ENCODE results near the gene CEP162. TPM values are rescaled to one million over a fixed set of nuclear protein-coding genes. Genes with fewer than 3 reads are reported as not detected.
"Not testable (repeated sequence)": the region's sequence is repeated elsewhere in the genome, so short reads cannot be mapped to it uniquely, and the experiment has no call there.

The CEP162 gene
- total and polyA plus RNA-seq, 2 donors (not counting 1 experiment from before 2014, with no cell fraction given): 3.7 to 7.4 TPM

DNA sequence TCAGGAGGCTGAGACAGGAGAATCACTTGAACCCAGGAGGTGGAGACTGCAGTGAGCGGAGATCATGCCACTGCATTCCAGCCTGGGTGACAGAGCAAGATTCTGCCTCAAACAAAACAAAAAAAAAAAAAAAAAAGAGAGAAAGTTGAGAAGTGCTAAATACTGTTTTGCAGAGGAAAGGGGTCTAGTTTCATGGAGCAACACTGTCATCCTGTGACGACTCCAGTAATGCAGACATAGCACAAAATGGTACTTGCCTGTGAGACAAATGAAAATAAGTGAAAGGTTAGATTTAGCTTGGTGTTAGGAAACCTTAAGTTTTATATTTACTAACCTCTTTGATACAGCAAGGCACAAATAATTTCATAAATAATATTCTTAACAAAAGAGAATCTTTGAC is 29.7 kb downstream of the CEP162 start:
- no peak for DNase-seq (ENCODE audit: low read depth in 2 of 2)
- no peak for TF ChIP-seq CTCF (conservative IDR thresholded peaks at IDR 0.05 in 1 of 2, IDR thresholded peaks at IDR 0.05 in 1 of 2; ENCODE audit: low read depth in 1 of 2, low read length in 2 of 2)
- no peak for TF ChIP-seq EZH2 (IDR thresholded peaks at IDR 0.05; ENCODE audit: low read length, missing control alignments)
- Histone ChIP-seq H2AFZ (ENCODE audit: low read length) (no peak overlapping the region), H4K20me1 (ENCODE audit: control insufficient read depth, extremely low read depth, insufficient read depth, low read length) (no peaks in the 10 kb centered on the region), H3K4me3 (replicated peaks in 1 of 4; ENCODE audit: control extremely low read depth in 1 of 4, insufficient read depth in 1 of 4, low read depth in 3 of 4, low read length in 4 of 4) (no peak overlapping the region), H3K9ac (ENCODE audit: insufficient read depth, low read length) (no peak overlapping the region), H3K36me3 (ENCODE audit: control insufficient read depth, insufficient read depth, low read length) (no peaks in the 10 kb centered on the region), H3K27ac (ENCODE audit: insufficient read depth, low read length) (no peak overlapping the region), H3K27me3 (ENCODE audit: control insufficient read depth, insufficient read depth, low read length) (no peaks in the 10 kb centered on the region), H3K9me3 (ENCODE audit: control insufficient read depth, insufficient read depth, low read depth, low read length) (no peaks in the 10 kb centered on the region), H3K4me2 (ENCODE audit: extremely low read depth, insufficient read depth, low read length) (no peak overlapping the region), H3K4me1 (ENCODE audit: control insufficient read depth, extremely low read depth, insufficient read depth, low read length) (peaks cover 3% of the 10 kb centered on the region), H3K79me2 (ENCODE audit: control insufficient read depth, insufficient read depth, low read length) (no peaks in the 10 kb centered on the region)

GRCh38 chr6:84193114-84193708 is 34.2 kb downstream of the CEP162 start:
- Histone ChIP-seq H4K20me1 (ENCODE audit: control insufficient read depth, extremely low read depth, insufficient read depth, low read length) (no peaks in the 10 kb centered on the region), H3K9me3 (ENCODE audit: control insufficient read depth, insufficient read depth, low read depth, low read length) (no peaks in the 10 kb centered on the region), H3K4me2 (ENCODE audit: extremely low read depth, insufficient read depth, low read length) (no peak overlapping the region), H3K9ac (ENCODE audit: insufficient read depth, low read length) (no peak overlapping the region), H3K4me3 (replicated peaks in 1 of 4; ENCODE audit: control extremely low read depth in 1 of 4, insufficient read depth in 1 of 4, low read depth in 3 of 4, low read length in 4 of 4) (no peak overlapping the region), H3K27me3 (ENCODE audit: control insufficient read depth, insufficient read depth, low read length) (no peaks in the 10 kb centered on the region), H2AFZ (ENCODE audit: low read length) (no peak overlapping the region), H3K4me1 (ENCODE audit: control insufficient read depth, extremely low read depth, insufficient read depth, low read length) (peaks cover 3% of the 10 kb centered on the region), H3K79me2 (ENCODE audit: control insufficient read depth, insufficient read depth, low read length) (no peaks in the 10 kb centered on the region), H3K36me3 (ENCODE audit: control insufficient read depth, insufficient read depth, low read length) (no peaks in the 10 kb centered on the region), H3K27ac (ENCODE audit: insufficient read depth, low read length) (no peak overlapping the region)
- DNase-seq (ENCODE audit: low read depth in 2 of 2): peak; percentile 56 to 91
- TF ChIP-seq CTCF (conservative IDR thresholded peaks at IDR 0.05 in 1 of 2, IDR thresholded peaks at IDR 0.05 in 1 of 2; ENCODE audit: low read depth in 1 of 2, low read length in 2 of 2): no peak

DNA sequence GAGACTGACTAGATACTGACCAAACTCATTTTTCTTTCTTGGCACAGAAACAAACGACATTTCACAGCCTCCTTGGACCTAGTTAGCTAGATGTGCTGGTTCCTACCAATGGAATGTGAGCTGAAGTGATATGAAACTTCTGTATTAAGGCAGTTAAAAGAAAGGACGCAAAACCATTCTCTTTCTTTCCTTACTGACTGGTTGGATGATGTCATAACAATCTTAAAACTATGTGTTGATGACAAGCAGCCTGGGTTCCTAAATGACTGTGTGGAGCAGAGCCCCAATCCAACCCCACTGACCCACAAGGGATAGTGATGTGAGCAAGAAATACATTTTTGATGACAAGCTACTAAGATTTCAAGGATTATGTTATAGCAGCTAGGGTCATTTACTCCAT is 35.6 kb downstream of the CEP162 start:
- H3K4me1 ChIP-seq (ENCODE audit: control insufficient read depth, extremely low read depth, insufficient read depth, low read length): peaks cover 3% of the 10 kb centered on the region
- no peaks in the 10 kb centered on the region for H3K27me3 ChIP-seq (ENCODE audit: control insufficient read depth, insufficient read depth, low read length)
- H3K4me2 ChIP-seq (ENCODE audit: extremely low read depth, insufficient read depth, low read length): no peak overlapping the region
- TF ChIP-seq EZH2 (IDR thresholded peaks at IDR 0.05; ENCODE audit: low read length, missing control alignments): no peak
- TF ChIP-seq CTCF (conservative IDR thresholded peaks at IDR 0.05 in 1 of 2, IDR thresholded peaks at IDR 0.05 in 1 of 2; ENCODE audit: low read depth in 1 of 2, low read length in 2 of 2): no peak
- H3K9ac ChIP-seq (ENCODE audit: insufficient read depth, low read length): no peak overlapping the region
- H3K4me3 ChIP-seq (replicated peaks in 1 of 4; ENCODE audit: control extremely low read depth in 1 of 4, insufficient read depth in 1 of 4, low read depth in 3 of 4, low read length in 4 of 4): no peak overlapping the region
- no peaks in the 10 kb centered on the region for H3K9me3 ChIP-seq (ENCODE audit: control insufficient read depth, insufficient read depth, low read depth, low read length)
- H3K27ac ChIP-seq (ENCODE audit: insufficient read depth, low read length): no peak overlapping the region
- no peak for DNase-seq (ENCODE audit: low read depth in 2 of 2)
- no peaks in the 10 kb centered on the region for H4K20me1 ChIP-seq (ENCODE audit: control insufficient read depth, extremely low read depth, insufficient read depth, low read length)
- H3K36me3 ChIP-seq (ENCODE audit: control insufficient read depth, insufficient read depth, low read length): no peaks in the 10 kb centered on the region
- H3K79me2 ChIP-seq (ENCODE audit: control insufficient read depth, insufficient read depth, low read length): no peaks in the 10 kb centered on the region
- no peak overlapping the region for H2AFZ ChIP-seq (ENCODE audit: low read length)

DNA sequence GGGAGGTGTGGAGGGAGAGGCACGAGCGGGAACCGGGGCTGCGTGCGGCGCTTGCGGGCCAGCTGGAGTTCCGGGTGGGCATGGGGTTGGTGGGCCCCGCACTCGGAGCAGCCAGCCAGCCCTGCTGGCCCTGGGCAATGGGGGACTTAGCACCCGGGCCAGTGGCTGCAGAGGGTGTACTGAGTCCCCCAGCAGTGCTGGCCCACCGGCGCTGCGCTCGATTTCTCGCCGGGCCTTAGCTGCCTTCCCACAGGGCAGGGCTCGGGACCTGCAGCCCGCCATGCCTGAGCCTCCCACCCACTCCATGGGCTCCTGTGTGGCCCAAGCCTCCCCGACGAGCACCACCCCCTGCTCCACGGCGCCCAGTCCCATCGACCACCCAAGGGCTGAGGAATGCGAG is 38.1 kb downstream of the CEP162 start:
- H3K4me3 ChIP-seq (replicated peaks in 1 of 4; ENCODE audit: control extremely low read depth in 1 of 4, insufficient read depth in 1 of 4, low read depth in 3 of 4, low read length in 4 of 4); H2AFZ ChIP-seq (ENCODE audit: low read length); H4K20me1 ChIP-seq (ENCODE audit: control insufficient read depth, extremely low read depth, insufficient read depth, low read length); H3K4me1 ChIP-seq (ENCODE audit: control insufficient read depth, extremely low read depth, insufficient read depth, low read length); H3K27me3 ChIP-seq (ENCODE audit: control insufficient read depth, insufficient read depth, low read length); DNase-seq (ENCODE audit: low read depth in 2 of 2); H3K4me2 ChIP-seq (ENCODE audit: extremely low read depth, insufficient read depth, low read length); H3K27ac ChIP-seq (ENCODE audit: insufficient read depth, low read length); H3K9ac ChIP-seq (ENCODE audit: insufficient read depth, low read length); H3K79me2 ChIP-seq (ENCODE audit: control insufficient read depth, insufficient read depth, low read length); H3K9me3 ChIP-seq (ENCODE audit: control insufficient read depth, insufficient read depth, low read depth, low read length); H3K36me3 ChIP-seq (ENCODE audit: control insufficient read depth, insufficient read depth, low read length): not testable (repeated sequence)

Data from fibroblast of lung (primary cell).